Panc1 (cell line): ENCODE results near the gene MAGEA11. TPM values are rescaled to one million over a fixed set of nuclear protein-coding genes. Genes with fewer than 3 reads are reported as not detected.
"Not testable (repeated sequence)": the region's sequence is repeated elsewhere in the genome, so short reads cannot be mapped to it uniquely, and the experiment has no call there.

Source experiments
- ATAC-seq: fragments of 200-7000 bp; cut with Tn5 transposase; 2 replicates; pipeline ENCODE4 v1.9.1; 2020; ENCODE audit warnings: mild to moderate bottlenecking, moderate library complexity
- BruUV-seq: library from RNA; stranded (reverse); fragments of 400-500 nt; replicated peaks from 2 replicates; lab custom pipeline; 2021; lab: Mats Ljungman, UMichigan
- CTCF ChIA-PET: fragments of 300-600 bp; sonication (Branson Sonifier 250); formaldehyde crosslinking; loops from one replicate; lab custom pipeline; 2022; ENCODE audit warnings: antibody characterized with exemption; lab: Charles Lee
- POLR2A ChIA-PET: fragments of 300-600 bp; sonication (Branson Sonifier 250); formaldehyde crosslinking; loops from one replicate; lab custom pipeline; 2022; ENCODE audit warnings: antibody characterized with exemption; lab: Charles Lee
- DNase-seq: peaks from one replicate; pipeline ENCODE4 v3.0.0-alpha.2; 2010; ENCODE audit warnings: low read depth, low spot score
- H3K27ac ChIP-seq: 2 replicates; pipeline ENCODE4 v1.5.1; 2011; ENCODE audit warnings: mild to moderate bottlenecking, low read length, inconsistent platforms
- H3K27me3 ChIP-seq: fragments of 200-500 bp; sonication (Bioruptor generic); 2 replicates; pipeline ENCODE4 v1.6.0; 2014; ENCODE audit warnings: low read length, inconsistent platforms; ENCODE audit not compliant: control insufficient read depth, insufficient read depth
- H3K36me3 ChIP-seq: fragments of 200-500 bp; sonication (Bioruptor generic); 2 replicates; pipeline ENCODE4 v1.5.1; 2014; ENCODE audit warnings: inconsistent platforms, mild to moderate bottlenecking, low read length, moderate library complexity; ENCODE audit not compliant: control insufficient read depth, insufficient read depth
- H3K4me1 ChIP-seq: 2 replicates; pipeline ENCODE4 v1.5.1; 2011; ENCODE audit warnings: inconsistent platforms, mild to moderate bottlenecking, low read length, moderate library complexity; ENCODE audit not compliant: control insufficient read depth, insufficient read depth
- H3K4me3 ChIP-seq, 2 experiments: 2 replicates each; pipeline ENCODE4 v1.5.1; 2011 to 2012; ENCODE audit warnings: low read depth in 2 of 2, low read length in 2 of 2, mild to moderate bottlenecking in 2 of 2, inconsistent platforms in 1 of 2, moderate library complexity in 1 of 2
- H3K9me3 ChIP-seq: fragments of 200-500 bp; sonication (Bioruptor generic); 2 replicates; pipeline ENCODE4 v1.5.1; 2014; ENCODE audit warnings: low read depth, mild to moderate bottlenecking, inconsistent platforms, low read length, moderate library complexity; ENCODE audit not compliant: control insufficient read depth, insufficient read depth
- CTCF ChIP-seq: fragments of 450-650 bp; IDR thresholded peaks from 2 replicates; pipeline ENCODE4 v1.5.1; 2017; ENCODE audit warnings: mild to moderate bottlenecking
- POLR2AphosphoS5 ChIP-seq: IDR thresholded peaks from 2 replicates; pipeline ENCODE4 v1.6.1; 2012; ENCODE audit warnings: mild to moderate bottlenecking, low read depth, low read length, moderate library complexity
- REST ChIP-seq, 2 experiments: IDR thresholded peaks; 2 replicates each; pipeline ENCODE4 v1.6.1; 2011 to 2012; ENCODE audit warnings: low read depth in 2 of 2, control low read depth in 1 of 2, low read length in 1 of 2, mild to moderate bottlenecking in 1 of 2, moderate library complexity in 1 of 2; ENCODE audit not compliant: insufficient read depth in 1 of 2
- SIN3A ChIP-seq: IDR thresholded peaks from 2 replicates; pipeline ENCODE4 v1.6.1; 2012; ENCODE audit warnings: low read depth, mild to moderate bottlenecking, low read length, moderate library complexity, borderline replicate concordance; ENCODE audit not compliant: insufficient read depth
- TCF7L2 ChIP-seq: IDR thresholded peaks from 2 replicates; pipeline ENCODE4 v1.6.1; 2011; ENCODE audit warnings: mild to moderate bottlenecking, low read depth, low read length, inconsistent platforms
- in situ Hi-C: cut with HindIII; loops from 2 replicates; pipeline ENCODE4 v1.10.0; 2016; ENCODE audit warnings: low sequenced_read_pairs, low pct_unique_long_range_greater_than_20kb
- intact Hi-C: fragments of 100-400 bp; cut with micrococcal nuclease; formaldehyde crosslinking; loops from one replicate; pipeline ENCODE4 v1.10.0; 2022; ENCODE audit not compliant: unreplicated experiment
- total RNA-seq: library from RNA; stranded (reverse); gene quantifications from one replicate; pipeline ENCODE4 v1.2.1, GENCODE V29; 2021; ENCODE audit not compliant: unreplicated experiment

The MAGEA11 gene
- total RNA-seq, 1 experiment from 2014 or later = not detected

- no peaks in the 10 kb centered on the region; the same call in 1 of the 2 replicates for H3K27me3 ChIP-seq
- intact Hi-C loops = no loop called here
- BruUV-seq = no TSS peak
These were observed 46.3 kb downstream of the MAGEA11 start for GRCh38 chrX:149758068-149758714.

GRCh38 chrX:149758715-149759078 is 46.8 kb downstream of the MAGEA11 start:
- H3K9me3 ChIP-seq, intact Hi-C loops, POLR2A ChIA-PET, DNase-seq, H3K27me3 ChIP-seq, BruUV-seq, CTCF ChIA-PET, in situ Hi-C loops, H3K4me1 ChIP-seq, H3K27ac ChIP-seq, H3K4me3 ChIP-seq, H3K36me3 ChIP-seq, ATAC-seq: not testable (repeated sequence)

More at GRCh38 chrX:149758068-149758714, 46.3 kb downstream of the MAGEA11 start:
- Histone ChIP-seq H3K36me3 (no peaks in the 10 kb centered on the region), H3K4me3 (no peak overlapping the region), H3K4me1 (no peaks in the 10 kb centered on the region), H3K27ac (no peak overlapping the region), H3K9me3 (no peaks in the 10 kb centered on the region)
- in situ Hi-C loops = no loop called here
- ATAC-seq (no peak), DNase-seq (no peak)
- TF ChIP-seq SIN3A (no peak), REST (IDR thresholded peaks at IDR 0.05; ENCODE audit: insufficient read depth in 1 of 2, low read depth in 2 of 2, low read length in 1 of 2) (no peak), TCF7L2 (no peak), POLR2AphosphoS5 (no peak), CTCF (no peak)
- ChIA-PET CTCF (no interaction called here), POLR2A (no interaction called here)

- in situ Hi-C loops (no loop called here), intact Hi-C loops (no loop called here)
- no peak for DNase-seq
These were observed 48.0 kb downstream of the MAGEA11 start for GRCh38 chrX:149759824-149760223.

More at GRCh38 chrX:149759824-149760223, 48.0 kb downstream of the MAGEA11 start:
- ChIA-PET POLR2A (no interaction called here), CTCF (no interaction called here)
- Histone ChIP-seq H3K27ac (no peak overlapping the region), H3K4me3 (no peak overlapping the region), H3K27me3 (no peaks in the 10 kb centered on the region; the same call in 1 of the 2 replicates), H3K36me3 (no peaks in the 10 kb centered on the region), H3K9me3 (no peaks in the 10 kb centered on the region), H3K4me1 (no peaks in the 10 kb centered on the region)
- no peak for TF ChIP-seq SIN3A
- TF ChIP-seq TCF7L2 = no peak
- TF ChIP-seq CTCF = no peak
- TF ChIP-seq POLR2AphosphoS5 = no peak
- ATAC-seq = no peak
- no TSS peak for BruUV-seq
